Endothelial cell of umbilical vein (primary cell): ENCODE results near the gene CES4A. TPM values are rescaled to one million over a fixed set of nuclear protein-coding genes. Genes with fewer than 3 reads are reported as not detected.
"Not testable (repeated sequence)": the region's sequence is repeated elsewhere in the genome, so short reads cannot be mapped to it uniquely, and the experiment has no call there.

Experiments used
- BruUV-seq: library from RNA; stranded (reverse); fragments of 400-500 nt; replicated peaks from 2 replicates; lab custom pipeline; 2021; lab: Mats Ljungman, UMichigan
- CTCF ChIA-PET: fragments of 300-600, 350-600 bp; sonication (Branson Sonifier 250); formaldehyde crosslinking; loops from one replicate; lab custom pipeline; 2021; ENCODE audit warnings: antibody characterized with exemption, inconsistent platforms; lab: Charles Lee
- POLR2A ChIA-PET: fragments of 300-600, 350-600 bp; sonication (Branson Sonifier 250); formaldehyde crosslinking; loops from one replicate; lab custom pipeline; 2021; ENCODE audit warnings: antibody characterized with exemption, inconsistent platforms; lab: Charles Lee
- DNase-seq: peaks from one replicate; pipeline ENCODE4 v3.0.0-alpha.2; 2011; ENCODE audit warnings: low read depth, low spot score
- FAIRE-seq: peaks from 2 replicates; lab custom pipeline; 2011; peaks lifted over from hg19 to GRCh38; lab: Jason Lieb, UNC
- H2AFZ ChIP-seq: 2 replicates; pipeline ENCODE4 v1.6.0; 2012; ENCODE audit warnings: low read depth, low read length, control low read depth, inconsistent platforms
- H3K27ac ChIP-seq: 2 replicates; pipeline ENCODE4 v1.5.1; 2011; ENCODE audit warnings: low read depth, mild to moderate bottlenecking, control low read depth, low read length, moderate library complexity; ENCODE audit not compliant: insufficient read depth
- H3K27me3 ChIP-seq, 2 experiments: 2 replicates each; pipeline versions ENCODE4 v1.6.0 to v1.6.1; 2011; ENCODE audit warnings: low read length in 2 of 2, mixed read lengths in 1 of 2; ENCODE audit not compliant: control insufficient read depth in 2 of 2, insufficient read depth in 2 of 2
- H3K36me3 ChIP-seq, 2 experiments: 2 replicates in 1 of 2; 3 replicates in 1 of 2; pipeline ENCODE4 v1.5.1; 2011; ENCODE audit warnings: low read length in 2 of 2, mild to moderate bottlenecking in 1 of 2, moderate library complexity in 1 of 2; ENCODE audit not compliant: control insufficient read depth in 2 of 2, insufficient read depth in 2 of 2; ENCODE audit errors: extremely low read depth in 1 of 2
- H3K4me1 ChIP-seq: 3 replicates; pipeline ENCODE4 v1.5.1; 2011; ENCODE audit warnings: mild to moderate bottlenecking, low read length; ENCODE audit not compliant: control insufficient read depth, insufficient read depth; ENCODE audit errors: extremely low read depth
- H3K4me2 ChIP-seq: 2 replicates; pipeline ENCODE4 v1.6.1; 2011; ENCODE audit warnings: low read length, control low read depth, mixed read lengths; ENCODE audit not compliant: insufficient read depth
- H3K4me3 ChIP-seq, 3 experiments: fragments of 200-600 bp in 1 of 3; sonication (generic), shearing (Covaris generic) in 1 of 3; replicated peaks in 1 of 3; 2 replicates each; pipeline ENCODE4 v1.5.1; 2011 to 2016; ENCODE audit warnings: control low read depth in 3 of 3, low read length in 3 of 3, mild to moderate bottlenecking in 2 of 3, inconsistent platforms in 1 of 3, low read depth in 1 of 3, moderate library complexity in 1 of 3; ENCODE audit not compliant: insufficient read depth in 1 of 3
- H3K79me2 ChIP-seq: 2 replicates; pipeline ENCODE4 v1.6.0; 2012; ENCODE audit warnings: low read length, inconsistent platforms; ENCODE audit not compliant: control insufficient read depth, insufficient read depth
- H3K9ac ChIP-seq: replicated peaks from 2 replicates; pipeline ENCODE3; 2011; ENCODE audit warnings: low read length, control low read depth; ENCODE audit not compliant: insufficient read depth; ENCODE audit errors: extremely low read depth
- H3K9me1 ChIP-seq: replicated peaks from 3 replicates; pipeline ENCODE4 v1.6.0; 2011; ENCODE audit warnings: mild to moderate bottlenecking, low read length; ENCODE audit not compliant: control insufficient read depth, insufficient read depth; ENCODE audit errors: extremely low read depth
- H3K9me3 ChIP-seq: replicated peaks from 2 replicates; pipeline ENCODE4 v1.5.1; 2012; ENCODE audit warnings: low read length, inconsistent platforms; ENCODE audit not compliant: control insufficient read depth, insufficient read depth
- H4K20me1 ChIP-seq: replicated peaks from 2 replicates; pipeline ENCODE3; 2011; ENCODE audit warnings: mild to moderate bottlenecking, low read length; ENCODE audit not compliant: control insufficient read depth, insufficient read depth; ENCODE audit errors: extremely low read depth
- EZH2 ChIP-seq: IDR thresholded peaks from 2 replicates; pipeline ENCODE4 v1.6.1; 2012; ENCODE audit warnings: borderline replicate concordance, low read depth, mild to moderate bottlenecking, moderate library complexity, low read length, inconsistent platforms; ENCODE audit not compliant: severe bottlenecking
- FOS ChIP-seq: IDR thresholded peaks from 2 replicates; pipeline ENCODE4 v1.6.1; 2011; ENCODE audit warnings: mild to moderate bottlenecking, low read length, moderate library complexity, borderline replicate concordance; ENCODE audit not compliant: insufficient read depth
- GATA2 ChIP-seq: IDR thresholded peaks from 2 replicates; pipeline ENCODE4 v1.7.0; 2011; ENCODE audit warnings: low read depth, mild to moderate bottlenecking, moderate library complexity, mixed read lengths, low read length; ENCODE audit not compliant: insufficient read length, insufficient read depth
- JUN ChIP-seq: IDR thresholded peaks from 2 replicates; pipeline ENCODE4 v1.6.1; 2011; ENCODE audit warnings: borderline replicate concordance, low read depth; ENCODE audit not compliant: insufficient read length, insufficient read depth
- MAX ChIP-seq: IDR thresholded peaks from 2 replicates; pipeline ENCODE4 v1.6.1; 2011; ENCODE audit not compliant: insufficient read depth, insufficient read length
- MYC ChIP-seq: IDR thresholded peaks from one replicate; pipeline ENCODE4 v1.6.1; 2011; ENCODE audit warnings: mild to moderate bottlenecking, low read depth, low read length
- POLR2A ChIP-seq: IDR thresholded peaks from 2 replicates; pipeline ENCODE4 v1.6.1; 2012; ENCODE audit warnings: low read depth, mild to moderate bottlenecking, control low read depth, low read length
- POLR2AphosphoS5 ChIP-seq: IDR thresholded peaks from 2 replicates; pipeline ENCODE4 v1.6.1; 2012; ENCODE audit warnings: low read depth, mild to moderate bottlenecking, control low read depth, low read length, moderate library complexity; ENCODE audit not compliant: insufficient read depth
- dilution Hi-C: fragments of 300-500 bp; cut with MboI; formaldehyde crosslinking; loops from one replicate; pipeline ENCODE4 v1.15.0; 2019; ENCODE audit warnings: low sequenced_read_pairs; ENCODE audit not compliant: extremely low pct_ligation_motif_present
- intact Hi-C: fragments of 100-400 bp; cut with micrococcal nuclease; formaldehyde crosslinking; loops from one replicate; pipeline ENCODE4 v1.10.0; 2022
- polyA plus RNA-seq, 4 experiments: library from polyadenylated mRNA; depleted of rRNA in 3 of 4; stranded (reverse) in 3 of 4; unstranded in 1 of 4; fragments of >200 nt; gene quantifications; 2 replicates each; pipeline versions ENCODE4 v1.2.1 to v1.2.3, GENCODE V29; 2011 to 2012; ENCODE audit warnings: missing spikeins in 1 of 4
- total RNA-seq: library from RNA; stranded (reverse); gene quantifications from 2 replicates; pipeline ENCODE4 v1.2.3, GENCODE V29; 2021

CES4A gene
- total and polyA plus RNA-seq, 2 donors (not counting 3 experiments of a cell fraction or from before 2014, with no cell fraction given), result 5.4 to 13.3 TPM

GRCh38 chr16:66972983-66973382 lies 15.4 kb upstream of the CES4A start:
- H3K79me2 ChIP-seq, result no peaks in the 10 kb centered on the region
- no peak for DNase-seq
- POLR2A ChIA-PET, result interaction anchor here (0.5 kb wide), 1 partner anchor 408 kb away, joined by 6 read pairs; no protein-coding TSS in a partner anchor
- BruUV-seq, result no TSS peak
- H4K20me1 ChIP-seq, result no peaks in the 10 kb centered on the region
- H3K9me3 ChIP-seq, result no peaks in the 10 kb centered on the region
- CTCF ChIA-PET, result interaction anchor here (1.1 to 3.9 kb wide), 4 partner anchors 12 to 212 kb away, joined by 3 to 17 read pairs (median 10); partner anchors contain the start of genes B3GNT9 and CES3
- no peak overlapping the region for H3K4me2 ChIP-seq
- no peaks in the 10 kb centered on the region for H3K9me1 ChIP-seq
- no peak overlapping the region for H2AFZ ChIP-seq
- no peak overlapping the region for H3K9ac ChIP-seq
- H3K27ac ChIP-seq, result no peak overlapping the region
- FAIRE-seq, result no peak
- H3K27me3 ChIP-seq, result peaks cover 0 to 3% of the 10 kb centered on the region in 2 experiments
- no peak overlapping the region for H3K4me3 ChIP-seq
- TF ChIP-seq POLR2A (no peak), GATA2 (no peak), EZH2 (no peak)
- dilution Hi-C loops, result no loop called here
- no peaks in the 10 kb centered on the region for H3K4me1 ChIP-seq
- intact Hi-C loops, result no loop called here
- no peaks in the 10 kb centered on the region for H3K36me3 ChIP-seq

- CTCF ChIA-PET, result interaction anchor here (0.7 to 4.8 kb wide), 5 partner anchors 13 to 212 kb away, joined by 3 to 58 read pairs (median 7); partner anchors contain the start of genes B3GNT9 and CES3
- no TSS peak for BruUV-seq
These were observed 14.7 kb upstream of the CES4A start for GRCh38 chr16:66973716-66974115.

GRCh38 chr16:66974156-66974931 lies 14.0 kb upstream of the CES4A start:
- H3K9me1 ChIP-seq, BruUV-seq, H3K27ac ChIP-seq, intact Hi-C loops, FAIRE-seq, H4K20me1 ChIP-seq, H3K36me3 ChIP-seq, H3K79me2 ChIP-seq, dilution Hi-C loops, H3K27me3 ChIP-seq, H3K4me3 ChIP-seq, H3K9me3 ChIP-seq, POLR2A ChIA-PET, H3K4me2 ChIP-seq, H2AFZ ChIP-seq, H3K9ac ChIP-seq, H3K4me1 ChIP-seq, DNase-seq: not testable (repeated sequence)
- CTCF ChIA-PET, result interaction anchor here (1.0 to 4.8 kb wide), 4 partner anchors 20 to 211 kb away, joined by 3 to 58 read pairs (median 12); no protein-coding TSS in a partner anchor

More at GRCh38 chr16:66973716-66974115, 14.7 kb upstream of the CES4A start:
- no peak overlapping the region for H3K4me2 ChIP-seq
- no peaks in the 10 kb centered on the region for H3K36me3 ChIP-seq
- dilution Hi-C loops, result no loop called here
- peaks cover 0 to 3% of the 10 kb centered on the region in 2 experiments for H3K27me3 ChIP-seq
- POLR2A ChIA-PET, result no interaction called here
- H3K9me1 ChIP-seq, result no peaks in the 10 kb centered on the region
- no peaks in the 10 kb centered on the region for H3K4me1 ChIP-seq
- TF ChIP-seq POLR2AphosphoS5 (no peak), FOS (no peak), MAX (no peak), EZH2 (no peak), JUN (no peak), POLR2A (no peak), MYC (no peak), GATA2 (no peak)
- intact Hi-C loops, result no loop called here
- no peak overlapping the region for H3K9ac ChIP-seq
- no peaks in the 10 kb centered on the region for H4K20me1 ChIP-seq
- no peak overlapping the region for H2AFZ ChIP-seq
- no peak overlapping the region for H3K27ac ChIP-seq
- DNase-seq, result no peak
- no peak overlapping the region for H3K4me3 ChIP-seq
- no peaks in the 10 kb centered on the region for H3K9me3 ChIP-seq
- FAIRE-seq, result no peak
- no peaks in the 10 kb centered on the region for H3K79me2 ChIP-seq
